Mesendoderm (in vitro differentiated cells): Measurements from ENCODE around the gene ERFE.

ENCODE experiments used
- DNase-seq: peaks from one replicate; pipeline ENCODE4 v3.0.0; 2013
- H2AK5ac ChIP-seq: 2 replicates; pipeline ENCODE4 v1.6.1; 2013; ENCODE audit warnings: low read length, inconsistent platforms
- H2BK120ac ChIP-seq: 2 replicates; pipeline ENCODE4 v1.6.1; 2013; ENCODE audit warnings: low read depth, mild to moderate bottlenecking, low read length, moderate library complexity, mixed read lengths
- H2BK15ac ChIP-seq: replicated peaks from 2 replicates; pipeline ENCODE4 v1.6.1; 2013; ENCODE audit warnings: low read depth, mild to moderate bottlenecking, moderate library complexity
- H2BK5ac ChIP-seq: 2 replicates; pipeline ENCODE4 v1.6.1; 2013; ENCODE audit warnings: low read length, inconsistent platforms
- H3K18ac ChIP-seq: 2 replicates; pipeline ENCODE4 v1.6.1; 2013; ENCODE audit warnings: mild to moderate bottlenecking, low read length, mixed read lengths
- H3K23ac ChIP-seq: one replicate; pipeline ENCODE4 v1.6.1; 2013; ENCODE audit warnings: low read length
- H3K27ac ChIP-seq: 2 replicates; pipeline ENCODE4 v1.5.1; 2013; ENCODE audit warnings: low read depth, mild to moderate bottlenecking, inconsistent platforms, low read length, moderate library complexity
- H3K27me3 ChIP-seq: 2 replicates; pipeline ENCODE4 v1.6.1; 2013; ENCODE audit warnings: low read length, control low read depth, mild to moderate bottlenecking, inconsistent platforms; ENCODE audit not compliant: insufficient read depth, poor library complexity
- H3K36me3 ChIP-seq: 2 replicates; pipeline ENCODE4 v1.6.1; 2013; ENCODE audit warnings: low read length, inconsistent platforms; ENCODE audit not compliant: control insufficient read depth, insufficient read depth
- H3K4ac ChIP-seq: one replicate; pipeline ENCODE4 v1.6.1; 2013; ENCODE audit warnings: low read depth, mild to moderate bottlenecking, low read length, moderate library complexity
- H3K4me1 ChIP-seq: 2 replicates; pipeline ENCODE4 v1.6.1; 2013; ENCODE audit warnings: low read depth, low read length, inconsistent platforms; ENCODE audit not compliant: control insufficient read depth
- H3K4me2 ChIP-seq: 2 replicates; pipeline ENCODE4 v1.6.1; 2013; ENCODE audit warnings: low read length
- H3K4me3 ChIP-seq: 2 replicates; pipeline ENCODE4 v1.5.1; 2013; ENCODE audit warnings: mild to moderate bottlenecking, low read length
- H3K56ac ChIP-seq: one replicate; pipeline ENCODE4 v1.6.1; 2013; ENCODE audit warnings: low read length
- H3K79me1 ChIP-seq: 2 replicates; pipeline ENCODE4 v1.6.1; 2013; ENCODE audit warnings: low read length, inconsistent platforms
- H3K79me2 ChIP-seq: 2 replicates; pipeline ENCODE4 v1.6.1; 2013; ENCODE audit warnings: mild to moderate bottlenecking, low read length; ENCODE audit not compliant: control insufficient read depth, insufficient read depth
- H3K9ac ChIP-seq: 2 replicates; pipeline ENCODE4 v1.6.1; 2013; ENCODE audit warnings: low read length, inconsistent platforms
- H4K5ac ChIP-seq: one replicate; pipeline ENCODE4 v1.6.1; 2013; ENCODE audit warnings: low read length
- H4K8ac ChIP-seq: one replicate; pipeline ENCODE4 v1.6.1; 2013; ENCODE audit warnings: low read depth, mild to moderate bottlenecking, control low read depth, low read length, moderate library complexity
- WGBS: extraction: QIAGEN DNeasy Blood & Tissue Kit; methylation state at CpG from one replicate; pipeline ENCODE4 v1.1.7; 2013; ENCODE audit warnings: low lambda C conversion rate, missing lambda C conversion rate; ENCODE audit not compliant: insufficient coverage; ENCODE audit errors: extremely low coverage; 5-methylcytosine and 5-hydroxymethylcytosine counted together

The ERFE gene

GRCh38 chr2:238202326-238203093, 43.7 kb downstream of the ERFE start:
- no peaks in the 10 kb centered on the region for H3K36me3 ChIP-seq
- DNase-seq = peak; percentile 39

GRCh38 chr2:238203094-238203972, 44.6 kb downstream of the ERFE start, which contains the start of gene ILKAP:
Gene ILKAP (minus strand): TSS chr2:238203695. CDS start chr2:238203553, 142 bp downstream.
- peaks cover 12% of the 10 kb centered on the region for H3K79me1 ChIP-seq
- peak within 1 kb of the TSS; percentile 96 for H3K4me2 ChIP-seq
- H3K27ac ChIP-seq = peak within 1 kb of the TSS; percentile 42
- H3K23ac ChIP-seq = peak within 1 kb of the TSS; percentile 75
- H4K8ac ChIP-seq = peak within 1 kb of the TSS; percentile 78
- no peak within 1 kb of the TSS for H2BK120ac ChIP-seq
- peak within 1 kb of the TSS; percentile 32 for H2AK5ac ChIP-seq
- peak within 1 kb of the TSS; percentile 93 for H3K9ac ChIP-seq
- no peak within 1 kb of the TSS for H2BK15ac ChIP-seq
- peaks cover 40% of the 10 kb centered on the region for H3K79me2 ChIP-seq
- peak within 1 kb of the TSS; percentile 89 for H4K5ac ChIP-seq
- H3K18ac ChIP-seq = peak within 1 kb of the TSS; percentile 95
- peak within 1 kb of the TSS; percentile 90 for H3K4ac ChIP-seq
- H3K4me1 ChIP-seq = no peaks in the 10 kb centered on the region
- H3K36me3 ChIP-seq = no peaks in the 10 kb centered on the region
- H3K4me3 ChIP-seq = peak within 1 kb of the TSS; percentile 52
- no CpG with 5 or more reads among the region's 126 CpGs for WGBS
- H2BK5ac ChIP-seq = no peak within 1 kb of the TSS
- H3K56ac ChIP-seq = peak within 1 kb of the TSS; percentile 94
- H3K27me3 ChIP-seq = no peaks in the 10 kb centered on the region
- DNase-seq = peak; percentile 84

More at GRCh38 chr2:238202326-238203093, 43.7 kb downstream of the ERFE start:
- peak overlapping the region; percentile 58 for H3K4me2 ChIP-seq
- no peaks in the 10 kb centered on the region for H3K4me1 ChIP-seq
- no peak overlapping the region for H2BK15ac ChIP-seq
- H3K56ac ChIP-seq = peak overlapping the region; percentile 91
- H4K8ac ChIP-seq = peak overlapping the region; percentile 15
- H2BK5ac ChIP-seq = no peak overlapping the region
- H4K5ac ChIP-seq = no peak overlapping the region
- H3K79me2 ChIP-seq = peaks cover 46% of the 10 kb centered on the region
- peak overlapping the region; percentile 90 for H3K4ac ChIP-seq
- H3K23ac ChIP-seq = no peak overlapping the region
- H3K18ac ChIP-seq = peak overlapping the region; percentile 95
- no peaks in the 10 kb centered on the region for H3K27me3 ChIP-seq
- H3K27ac ChIP-seq = peak overlapping the region; percentile 42
- peak overlapping the region; percentile 52 for H3K4me3 ChIP-seq
- no CpG with 5 or more reads among the region's 27 CpGs for WGBS
- peaks cover 18% of the 10 kb centered on the region for H3K79me1 ChIP-seq
- no peak overlapping the region for H2BK120ac ChIP-seq
- no peak overlapping the region for H2AK5ac ChIP-seq
- H3K9ac ChIP-seq = peak overlapping the region; percentile 83

- Histone ChIP-seq H3K56ac (peak overlapping the region; percentile 94), H3K27me3 (no peaks in the 10 kb centered on the region), H4K5ac (peak overlapping the region; percentile 89), H3K23ac (peak overlapping the region; percentile 75), H2AK5ac (peak overlapping the region; percentile 32), H3K36me3 (no peaks in the 10 kb centered on the region), H4K8ac (peak overlapping the region; percentile 78), H3K4me3 (peak overlapping the region; percentile 36), H3K79me1 (peaks cover 10% of the 10 kb centered on the region), H3K79me2 (peaks cover 35% of the 10 kb centered on the region), H3K4me2 (peak overlapping the region; percentile 96), H3K27ac (no peak overlapping the region), H3K4ac (peak overlapping the region; percentile 60), H3K9ac (peak overlapping the region; percentile 93), H2BK15ac (no peak overlapping the region), H2BK120ac (no peak overlapping the region), H2BK5ac (no peak overlapping the region), H3K4me1 (no peaks in the 10 kb centered on the region), H3K18ac (peak overlapping the region; percentile 69)
- 100% methylated on average over 2 of the region's 18 CpGs for WGBS
- DNase-seq = no peak
Measured at GRCh38 chr2:238203973-238204683, 45.4 kb downstream of the ERFE start.

GRCh38 chr2:238207006-238207405, 48.2 kb downstream of the ERFE start:
- Histone ChIP-seq H3K4me2 (no peak overlapping the region), H3K4me1 (no peaks in the 10 kb centered on the region), H2AK5ac (no peak overlapping the region), H3K27me3 (no peaks in the 10 kb centered on the region), H3K4ac (no peak overlapping the region), H3K23ac (no peak overlapping the region), H2BK120ac (no peak overlapping the region), H3K79me2 (peaks cover 13% of the 10 kb centered on the region), H4K5ac (no peak overlapping the region), H3K56ac (no peak overlapping the region), H3K36me3 (no peaks in the 10 kb centered on the region), H3K18ac (no peak overlapping the region), H2BK15ac (no peak overlapping the region), H3K4me3 (no peak overlapping the region), H3K9ac (no peak overlapping the region), H3K79me1 (no peaks in the 10 kb centered on the region), H3K27ac (no peak overlapping the region), H2BK5ac (no peak overlapping the region), H4K8ac (no peak overlapping the region)
- no peak for DNase-seq
- WGBS = no CpG with 5 or more reads among the region's 7 CpGs

- no peak overlapping the region for H2BK15ac ChIP-seq
- no peaks in the 10 kb centered on the region for H3K36me3 ChIP-seq
- no peaks in the 10 kb centered on the region for H3K79me2 ChIP-seq
- no peak overlapping the region for H2AK5ac ChIP-seq
- H3K56ac ChIP-seq = no peak overlapping the region
- no peak overlapping the region for H2BK120ac ChIP-seq
- whole genome bisulfite sequencing = no CpG with 5 or more reads among the region's 2 CpGs
- H3K79me1 ChIP-seq = no peaks in the 10 kb centered on the region
- no peak overlapping the region for H3K4me2 ChIP-seq
- H3K4me1 ChIP-seq = no peaks in the 10 kb centered on the region
- no peak overlapping the region for H3K23ac ChIP-seq
- no peak overlapping the region for H3K4me3 ChIP-seq
- no peaks in the 10 kb centered on the region for H3K27me3 ChIP-seq
- H3K4ac ChIP-seq = no peak overlapping the region
- no peak overlapping the region for H3K18ac ChIP-seq
- H3K9ac ChIP-seq = no peak overlapping the region
- DNase-seq = no peak
- no peak overlapping the region for H3K27ac ChIP-seq
- no peak overlapping the region for H4K5ac ChIP-seq
- H2BK5ac ChIP-seq = no peak overlapping the region
- no peak overlapping the region for H4K8ac ChIP-seq
Measured at GRCh38 chr2:238216651-238217184, 57.9 kb downstream of the ERFE start.
